Heart left ventricle (tissue), 13 donors: Measurements from ENCODE around the gene CNFN.

Experiments used
- CTCF ChIP-seq, 12 donors: fragments of 200-600 bp; sonication (generic) in 4 of 12; IDR thresholded peaks; one replicate each; pipeline versions ENCODE4 v1.5.0 to v1.8.0; 2018 to 2022; ENCODE audit warnings: antibody characterized with exemption in 12 of 12, mild to moderate bottlenecking in 5 of 12
- POLR2A ChIP-seq, 2 donors: fragments of 450-650 bp; IDR thresholded peaks; one replicate each; pipeline ENCODE4 v1.6.1; 2017; ENCODE audit warnings: antibody characterized with exemption in 2 of 2, mild to moderate bottlenecking in 2 of 2, moderate library complexity in 2 of 2
- donor health status: ischemic (EF 13 %, LVEDD 7.1; RV severe dilation, severe dysfunction).
- donor health status: DM: no; HTN: yes; CAD: no.
- donor health status: DM: no; HTN: no; CAD: no.
- donor health status: ischemic (EF 25% LVEDD 6.9; RV normal size, moderate dysfunction).
- donor health status: ischemic (EF 25% LVEDD 5.7; RV mildly dilated, moderate dysfunction).
- donor health status: ischemic (EF 35%, LVEDD 5.7; RV mildly dilated, moderate dysfunction).
- donor health status: nonischemic (EF 11% LVEDD 7.7; RV severe dilation, severe dysfunction).
- donor health status: DM: yes; HTN: yes; CAD: no.
- donor health status: PGD.
- donor health status: ischemic (EF 29% LVEDD 5.4; RV normal size, mild dysfunction).
- donor health status: nonischemic (EF 23%, LVEDD 6.1; RV moderate dilation, normal function).

- TF ChIP-seq CTCF (IDR thresholded peaks at IDR 0.05) (no peak), POLR2A (IDR thresholded peaks at IDR 0.05) (no peak)
Observed at GRCh38 chr19:42375415-42376176, 14.5 kb downstream of the CNFN start.
